Measurements from ENCODE around the gene MINDY4. TPM values are rescaled to one million over a fixed set of nuclear protein-coding genes. Genes with fewer than 3 reads are reported as not detected.

MINDY4 gene
- total RNA-seq, 1 experiment from 2014 or later: 1.8 TPM

DNA sequence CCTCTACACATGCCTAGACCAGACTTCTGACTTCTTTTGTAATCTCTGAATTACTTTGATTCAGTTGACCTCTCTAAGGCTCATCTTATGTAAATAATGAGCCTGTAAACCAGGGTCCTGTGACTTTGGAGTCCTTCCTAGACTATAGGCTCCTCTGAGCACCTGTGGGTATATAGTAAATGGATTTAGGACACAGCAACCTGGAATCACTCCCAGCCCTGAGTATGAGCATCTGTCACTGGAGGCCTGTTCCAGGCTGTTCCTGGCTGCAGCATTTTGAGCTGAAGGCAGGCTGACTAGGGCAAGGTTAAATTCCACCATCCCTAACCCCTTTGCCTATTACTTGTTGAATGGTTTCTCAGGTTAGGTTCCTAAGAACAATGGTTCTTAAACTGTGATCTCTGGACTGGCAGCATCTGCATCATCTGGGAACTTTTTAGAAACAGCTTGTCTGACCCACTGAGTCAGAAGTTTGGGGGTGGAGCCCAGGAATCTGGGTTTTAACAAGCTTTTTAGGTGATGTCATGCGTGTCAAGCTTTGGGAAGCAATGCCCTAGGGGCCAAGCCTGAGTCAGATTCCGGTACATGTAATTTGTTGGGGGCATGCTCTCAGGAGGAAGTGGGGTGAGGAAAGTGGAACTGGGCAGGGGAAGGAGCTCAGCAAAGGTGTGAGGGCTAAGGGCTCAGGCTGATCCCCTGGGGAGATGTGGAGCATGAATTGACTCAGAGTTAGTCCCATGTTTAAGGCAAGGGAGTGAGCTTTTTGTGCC, 28.2 kb downstream of the MINDY4 start:
- H3K36me3 Mint-ChIP-seq: no peaks in the 10 kb centered on the region
- no peaks in the 10 kb centered on the region for H3K9me3 Mint-ChIP-seq
- H3K4me1 Mint-ChIP-seq: no peaks in the 10 kb centered on the region
- DNase-seq (ENCODE audit: low spot score) (no peak), ATAC-seq (no peak)
- no peaks in the 10 kb centered on the region for H3K27me3 Mint-ChIP-seq (ENCODE audit: low read depth)
- ChIA-PET POLR2A (no interaction called here), CTCF (interaction anchor here (0.6 to 1.3 kb wide), 3 partner anchors 109 to 323 kb away, joined by 3 to 4 read pairs (median 3); no protein-coding TSS in a partner anchor)
- H3K27ac Mint-ChIP-seq: no peak overlapping the region
- TF ChIP-seq KAT7 (CRISPR knock-in tag; IDR thresholded peaks at IDR 0.05; ENCODE audit: borderline replicate concordance) (no peak), ZNF416 (CRISPR knock-in tag; IDR thresholded peaks at IDR 0.05) (no peak), ZNF396 (CRISPR knock-in tag; IDR thresholded peaks at IDR 0.05; ENCODE audit: borderline replicate concordance) (no peak), IRF2 (CRISPR knock-in tag; IDR thresholded peaks at IDR 0.05; ENCODE audit: borderline replicate concordance, low read depth) (no peak), NR2C2 (CRISPR knock-in tag; IDR thresholded peaks at IDR 0.05) (no peak), EMX1 (CRISPR knock-in tag; IDR thresholded peaks at IDR 0.05) (no peak), RORB (CRISPR knock-in tag; IDR thresholded peaks at IDR 0.05) (no peak), GRHL2 (CRISPR knock-in tag; IDR thresholded peaks at IDR 0.05; ENCODE audit: insufficient replicate concordance, severe bottlenecking) (no peak), ZNF121 (CRISPR knock-in tag; IDR thresholded peaks at IDR 0.05) (no peak), TEAD1 (CRISPR knock-in tag; IDR thresholded peaks at IDR 0.05) (no peak), ZNF317 (CRISPR knock-in tag; IDR thresholded peaks at IDR 0.05; ENCODE audit: borderline replicate concordance, low read depth) (no peak), ZBTB21 (CRISPR knock-in tag; IDR thresholded peaks at IDR 0.05; ENCODE audit: borderline replicate concordance) (no peak), HMGA2 (CRISPR knock-in tag; IDR thresholded peaks at IDR 0.05) (no peak)
- TF ChIP-seq, protein P1, sequence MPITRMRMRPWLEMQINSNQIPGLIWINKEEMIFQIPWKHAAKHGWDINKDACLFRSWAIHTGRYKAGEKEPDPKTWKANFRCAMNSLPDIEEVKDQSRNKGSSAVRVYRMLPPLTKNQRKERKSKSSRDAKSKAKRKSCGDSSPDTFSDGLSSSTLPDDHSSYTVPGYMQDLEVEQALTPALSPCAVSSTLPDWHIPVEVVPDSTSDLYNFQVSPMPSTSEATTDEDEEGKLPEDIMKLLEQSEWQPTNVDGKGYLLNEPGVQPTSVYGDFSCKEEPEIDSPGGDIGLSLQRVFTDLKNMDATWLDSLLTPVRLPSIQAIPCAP (CRISPR knock-in tag; IDR thresholded peaks at IDR 0.05): no peak
- TF ChIP-seq, protein P2, sequence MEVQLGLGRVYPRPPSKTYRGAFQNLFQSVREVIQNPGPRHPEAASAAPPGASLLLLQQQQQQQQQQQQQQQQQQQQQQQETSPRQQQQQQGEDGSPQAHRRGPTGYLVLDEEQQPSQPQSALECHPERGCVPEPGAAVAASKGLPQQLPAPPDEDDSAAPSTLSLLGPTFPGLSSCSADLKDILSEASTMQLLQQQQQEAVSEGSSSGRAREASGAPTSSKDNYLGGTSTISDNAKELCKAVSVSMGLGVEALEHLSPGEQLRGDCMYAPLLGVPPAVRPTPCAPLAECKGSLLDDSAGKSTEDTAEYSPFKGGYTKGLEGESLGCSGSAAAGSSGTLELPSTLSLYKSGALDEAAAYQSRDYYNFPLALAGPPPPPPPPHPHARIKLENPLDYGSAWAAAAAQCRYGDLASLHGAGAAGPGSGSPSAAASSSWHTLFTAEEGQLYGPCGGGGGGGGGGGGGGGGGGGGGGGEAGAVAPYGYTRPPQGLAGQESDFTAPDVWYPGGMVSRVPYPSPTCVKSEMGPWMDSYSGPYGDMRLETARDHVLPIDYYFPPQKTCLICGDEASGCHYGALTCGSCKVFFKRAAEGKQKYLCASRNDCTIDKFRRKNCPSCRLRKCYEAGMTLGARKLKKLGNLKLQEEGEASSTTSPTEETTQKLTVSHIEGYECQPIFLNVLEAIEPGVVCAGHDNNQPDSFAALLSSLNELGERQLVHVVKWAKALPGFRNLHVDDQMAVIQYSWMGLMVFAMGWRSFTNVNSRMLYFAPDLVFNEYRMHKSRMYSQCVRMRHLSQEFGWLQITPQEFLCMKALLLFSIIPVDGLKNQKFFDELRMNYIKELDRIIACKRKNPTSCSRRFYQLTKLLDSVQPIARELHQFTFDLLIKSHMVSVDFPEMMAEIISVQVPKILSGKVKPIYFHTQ (CRISPR knock-in tag; IDR thresholded peaks at IDR 0.05): no peak
- TF ChIP-seq, protein P3, sequence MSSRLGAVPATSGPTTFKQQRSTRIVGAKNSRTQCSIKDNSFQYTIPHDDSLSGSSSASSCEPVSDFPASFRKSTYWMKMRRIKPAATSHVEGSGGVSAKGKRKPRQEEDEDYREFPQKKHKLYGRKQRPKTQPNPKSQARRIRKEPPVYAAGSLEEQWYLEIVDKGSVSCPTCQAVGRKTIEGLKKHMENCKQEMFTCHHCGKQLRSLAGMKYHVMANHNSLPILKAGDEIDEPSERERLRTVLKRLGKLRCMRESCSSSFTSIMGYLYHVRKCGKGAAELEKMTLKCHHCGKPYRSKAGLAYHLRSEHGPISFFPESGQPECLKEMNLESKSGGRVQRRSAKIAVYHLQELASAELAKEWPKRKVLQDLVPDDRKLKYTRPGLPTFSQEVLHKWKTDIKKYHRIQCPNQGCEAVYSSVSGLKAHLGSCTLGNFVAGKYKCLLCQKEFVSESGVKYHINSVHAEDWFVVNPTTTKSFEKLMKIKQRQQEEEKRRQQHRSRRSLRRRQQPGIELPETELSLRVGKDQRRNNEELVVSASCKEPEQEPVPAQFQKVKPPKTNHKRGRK (CRISPR knock-in tag; IDR thresholded peaks at IDR 0.05; ENCODE audit: borderline replicate concordance): no peak
- TF ChIP-seq, protein P4, sequence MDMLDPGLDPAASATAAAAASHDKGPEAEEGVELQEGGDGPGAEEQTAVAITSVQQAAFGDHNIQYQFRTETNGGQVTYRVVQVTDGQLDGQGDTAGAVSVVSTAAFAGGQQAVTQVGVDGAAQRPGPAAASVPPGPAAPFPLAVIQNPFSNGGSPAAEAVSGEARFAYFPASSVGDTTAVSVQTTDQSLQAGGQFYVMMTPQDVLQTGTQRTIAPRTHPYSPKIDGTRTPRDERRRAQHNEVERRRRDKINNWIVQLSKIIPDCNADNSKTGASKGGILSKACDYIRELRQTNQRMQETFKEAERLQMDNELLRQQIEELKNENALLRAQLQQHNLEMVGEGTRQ (CRISPR knock-in tag; IDR thresholded peaks at IDR 0.05): no peak
- TF ChIP-seq, protein P5, sequence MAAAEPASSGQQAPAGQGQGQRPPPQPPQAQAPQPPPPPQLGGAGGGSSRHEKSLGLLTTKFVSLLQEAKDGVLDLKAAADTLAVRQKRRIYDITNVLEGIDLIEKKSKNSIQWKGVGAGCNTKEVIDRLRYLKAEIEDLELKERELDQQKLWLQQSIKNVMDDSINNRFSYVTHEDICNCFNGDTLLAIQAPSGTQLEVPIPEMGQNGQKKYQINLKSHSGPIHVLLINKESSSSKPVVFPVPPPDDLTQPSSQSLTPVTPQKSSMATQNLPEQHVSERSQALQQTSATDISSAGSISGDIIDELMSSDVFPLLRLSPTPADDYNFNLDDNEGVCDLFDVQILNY (CRISPR knock-in tag; IDR thresholded peaks at IDR 0.05): no peak
- TF ChIP-seq, protein P6, sequence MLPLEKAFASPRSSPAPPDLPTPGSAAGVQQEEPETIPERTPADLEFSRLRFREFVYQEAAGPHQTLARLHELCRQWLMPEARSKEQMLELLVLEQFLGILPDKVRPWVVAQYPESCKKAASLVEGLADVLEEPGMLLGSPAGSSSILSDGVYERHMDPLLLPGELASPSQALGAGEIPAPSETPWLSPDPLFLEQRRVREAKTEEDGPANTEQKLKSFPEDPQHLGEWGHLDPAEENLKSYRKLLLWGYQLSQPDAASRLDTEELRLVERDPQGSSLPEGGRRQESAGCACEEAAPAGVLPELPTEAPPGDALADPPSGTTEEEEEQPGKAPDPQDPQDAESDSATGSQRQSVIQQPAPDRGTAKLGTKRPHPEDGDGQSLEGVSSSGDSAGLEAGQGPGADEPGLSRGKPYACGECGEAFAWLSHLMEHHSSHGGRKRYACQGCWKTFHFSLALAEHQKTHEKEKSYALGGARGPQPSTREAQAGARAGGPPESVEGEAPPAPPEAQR (CRISPR knock-in tag; IDR thresholded peaks at IDR 0.05): no peak
- TF ChIP-seq, protein P7, sequence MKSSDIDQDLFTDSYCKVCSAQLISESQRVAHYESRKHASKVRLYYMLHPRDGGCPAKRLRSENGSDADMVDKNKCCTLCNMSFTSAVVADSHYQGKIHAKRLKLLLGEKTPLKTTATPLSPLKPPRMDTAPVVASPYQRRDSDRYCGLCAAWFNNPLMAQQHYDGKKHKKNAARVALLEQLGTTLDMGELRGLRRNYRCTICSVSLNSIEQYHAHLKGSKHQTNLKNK (CRISPR knock-in tag; IDR thresholded peaks at IDR 0.05): no peak
- no peak overlapping the region for H3K4me3 Mint-ChIP-seq

All from WTC11 (cell line).